Activated CD8-positive, alpha-beta memory T cell treated with anti-CD3 and anti-CD28 coated beads, Interleukin-2, amount 10 ng/mL, durations not matched to agents 7 days and 5 days (primary cell): ENCODE data around the gene PGLYRP2. TPM values are rescaled to one million over a fixed set of nuclear protein-coding genes. Genes with fewer than 3 reads are reported as not detected.
"Not testable (repeated sequence)": the region's sequence is repeated elsewhere in the genome, so short reads cannot be mapped to it uniquely, and the experiment has no call there.

ENCODE experiments used
- ATAC-seq: fragments of 150-1000 bp; cut with Tn5 transposase; one replicate; pipeline ENCODE4 v1.10.0; 2021; ENCODE audit warnings: moderate library complexity
- CTCF ChIA-PET: fragments of 350-600 bp; sonication (Branson Sonifier 250); formaldehyde crosslinking; loops from one replicate; lab custom pipeline; 2021; ENCODE audit warnings: antibody characterized with exemption; lab: Charles Lee
- DNase-seq: peaks from one replicate; pipeline ENCODE4 v3.0.0-alpha.2; 2020
- H3K27ac Mint-ChIP-seq: one replicate; pipeline ENCODE4 v1.8.0; 2021; ENCODE audit warnings: mild to moderate bottlenecking, mixed read lengths
- H3K27me3 Mint-ChIP-seq: one replicate; pipeline ENCODE4 v1.8.0; 2021; ENCODE audit warnings: mixed read lengths
- H3K36me3 Mint-ChIP-seq: one replicate; pipeline ENCODE4 v1.8.0; 2021; ENCODE audit warnings: mild to moderate bottlenecking, mixed read lengths
- H3K4me1 Mint-ChIP-seq: one replicate; pipeline ENCODE4 v1.8.0; 2021; ENCODE audit warnings: mixed read lengths
- H3K4me3 Mint-ChIP-seq: one replicate; pipeline ENCODE4 v1.8.0; 2021; ENCODE audit warnings: mild to moderate bottlenecking, moderate library complexity, mixed read lengths
- H3K9me3 Mint-ChIP-seq: one replicate; pipeline ENCODE4 v1.8.0; 2022; ENCODE audit warnings: low read depth, mixed read lengths
- total RNA-seq, 2 experiments: library from RNA; stranded (reverse); gene quantifications; one replicate each; pipeline ENCODE4 v1.2.3, GENCODE V29; 2021

Gene PGLYRP2
- total RNA-seq = under 1 TPM; 0.09 to 0.12 TPM

GRCh38 chr19:15479391-15480345 lies at the start of gene PGLYRP2:
Gene PGLYRP2, minus strand, starts transcription at chr19:15479501. Its CDS starts 130 bp downstream, at chr19:15479371.
- Mint-ChIP-seq H3K36me3 (peaks cover 2% of the 10 kb centered on the region), H3K27ac (no peak within 1 kb of the TSS), H3K9me3 (no peaks in the 10 kb centered on the region), H3K4me1 (peaks cover 35% of the 10 kb centered on the region), H3K27me3 (no peaks in the 10 kb centered on the region), H3K4me3 (no peak within 1 kb of the TSS)
- ATAC-seq (no peak), DNase-seq (no peak)
- CTCF ChIA-PET = interaction anchor here (0.6 to 3.2 kb wide), 6 partner anchors 10 to 76 kb away, joined by 3 to 8 read pairs (median 4); partner anchors contain the start of gene RASAL3

GRCh38 chr19:15527705-15528104 lies 48.4 kb upstream of the PGLYRP2 start:
- Mint-ChIP-seq H3K27me3 (no peaks in the 10 kb centered on the region), H3K27ac (no peak overlapping the region), H3K4me1 (no peaks in the 10 kb centered on the region), H3K36me3 (peaks cover 10% of the 10 kb centered on the region), H3K9me3 (peaks cover 5% of the 10 kb centered on the region), H3K4me3 (no peak overlapping the region)
- no peak for ATAC-seq
- CTCF ChIA-PET = no interaction called here
- no peak for DNase-seq

GRCh38 chr19:15526408-15526807 lies 47.1 kb upstream of the PGLYRP2 start:
- Mint-ChIP-seq H3K9me3 (peaks cover 5% of the 10 kb centered on the region), H3K4me1 (peaks cover 2% of the 10 kb centered on the region), H3K27ac (no peak overlapping the region), H3K4me3 (no peak overlapping the region), H3K27me3 (no peaks in the 10 kb centered on the region), H3K36me3 (peaks cover 10% of the 10 kb centered on the region)
- DNase-seq (no peak), ATAC-seq (no peak)
- CTCF ChIA-PET = no interaction called here

- H3K27me3 Mint-ChIP-seq = no peaks in the 10 kb centered on the region
- H3K36me3 Mint-ChIP-seq = peaks cover 7% of the 10 kb centered on the region
- peaks cover 5% of the 10 kb centered on the region for H3K4me1 Mint-ChIP-seq
- CTCF ChIA-PET = interaction anchor here (1.2 kb wide), 1 partner anchor 106 kb away, joined by 4 read pairs; the partner anchor contains the start of gene AKAP8L
- H3K4me3 Mint-ChIP-seq = no peak overlapping the region
- H3K27ac Mint-ChIP-seq = no peak overlapping the region
- ATAC-seq = no peak
- DNase-seq = no peak
- H3K9me3 Mint-ChIP-seq = peaks cover 3% of the 10 kb centered on the region
Measured at GRCh38 chr19:15525291-15525690, 46.0 kb upstream of the PGLYRP2 start.

GRCh38 chr19:15524781-15525180 lies 45.5 kb upstream of the PGLYRP2 start:
- Mint-ChIP-seq H3K4me1 (peaks cover 5% of the 10 kb centered on the region), H3K27me3 (no peaks in the 10 kb centered on the region), H3K4me3 (no peak overlapping the region), H3K27ac (no peak overlapping the region), H3K9me3 (peaks cover 1% of the 10 kb centered on the region), H3K36me3 (peaks cover 5% of the 10 kb centered on the region)
- DNase-seq = no peak
- no peak for ATAC-seq
- CTCF ChIA-PET = interaction anchor here (1.2 kb wide), 1 partner anchor 106 kb away, joined by 4 read pairs; the partner anchor contains the start of gene AKAP8L

- Mint-ChIP-seq H3K4me1 (peaks cover 18% of the 10 kb centered on the region), H3K27me3 (peaks cover 8% of the 10 kb centered on the region), H3K4me3 (no peak overlapping the region), H3K27ac (no peak overlapping the region), H3K36me3 (peaks cover 15% of the 10 kb centered on the region), H3K9me3 (peaks cover 9% of the 10 kb centered on the region)
- ATAC-seq (no peak), DNase-seq (no peak)
- CTCF ChIA-PET = no interaction called here
Measured at GRCh38 chr19:15519433-15519976, 40.2 kb upstream of the PGLYRP2 start.

- no peak overlapping the region for H3K27ac Mint-ChIP-seq
- peaks cover 9% of the 10 kb centered on the region for H3K9me3 Mint-ChIP-seq
- DNase-seq (no peak), ATAC-seq (no peak)
- H3K36me3 Mint-ChIP-seq = peaks cover 15% of the 10 kb centered on the region
- H3K4me1 Mint-ChIP-seq = peaks cover 23% of the 10 kb centered on the region
- CTCF ChIA-PET = no interaction called here
- H3K27me3 Mint-ChIP-seq = peaks cover 8% of the 10 kb centered on the region
- H3K4me3 Mint-ChIP-seq = no peak overlapping the region
Measured at GRCh38 chr19:15517778-15518177, 38.5 kb upstream of the PGLYRP2 start.

- no peak for DNase-seq
Measured at GRCh38 chr19:15516363-15516762, 37.1 kb upstream of the PGLYRP2 start.

GRCh38 chr19:15515227-15515625 lies 35.9 kb upstream of the PGLYRP2 start:
- H3K4me3 Mint-ChIP-seq = peak overlapping the region; percentile 59
- H3K27ac Mint-ChIP-seq = peak overlapping the region; percentile 95
- not testable (repeated sequence) for DNase-seq, H3K9me3 Mint-ChIP-seq, ATAC-seq
- peaks cover 10% of the 10 kb centered on the region for H3K27me3 Mint-ChIP-seq
- H3K36me3 Mint-ChIP-seq = peaks cover 15% of the 10 kb centered on the region
- H3K4me1 Mint-ChIP-seq = peaks cover 23% of the 10 kb centered on the region
- CTCF ChIA-PET = interaction anchor here (0.7 to 2.7 kb wide), 6 partner anchors 35 to 97 kb away, joined by 3 to 13 read pairs (median 4); partner anchors contain the start of gene AKAP8L

More at GRCh38 chr19:15516363-15516762, 37.1 kb upstream of the PGLYRP2 start:
- no peak for ATAC-seq
- Mint-ChIP-seq H3K27ac (no peak overlapping the region), H3K36me3 (peaks cover 15% of the 10 kb centered on the region), H3K4me3 (no peak overlapping the region), H3K4me1 (peaks cover 21% of the 10 kb centered on the region), H3K9me3 (peaks cover 9% of the 10 kb centered on the region), H3K27me3 (peaks cover 8% of the 10 kb centered on the region)
- CTCF ChIA-PET = no interaction called here

- Mint-ChIP-seq H3K27ac (no peak overlapping the region), H3K9me3 (peaks cover 6% of the 10 kb centered on the region), H3K36me3 (peaks cover 11% of the 10 kb centered on the region), H3K27me3 (peaks cover 31% of the 10 kb centered on the region), H3K4me1 (peaks cover 35% of the 10 kb centered on the region), H3K4me3 (no peak overlapping the region)
- DNase-seq = no peak
- CTCF ChIA-PET = interaction anchor here (1.5 kb wide), 1 partner anchor 39 kb away, joined by 5 read pairs; no protein-coding TSS in a partner anchor
- ATAC-seq = no peak
Measured at GRCh38 chr19:15511671-15512424, 32.5 kb upstream of the PGLYRP2 start.

- no peaks in the 10 kb centered on the region for H3K9me3 Mint-ChIP-seq
- peak within 1 kb of the TSS; percentile 68 for H3K4me3 Mint-ChIP-seq
- H3K36me3 Mint-ChIP-seq = no peaks in the 10 kb centered on the region
- H3K27ac Mint-ChIP-seq = peak within 1 kb of the TSS; percentile 8
- ATAC-seq = peak; percentile 79
- CTCF ChIA-PET = interaction anchor here (1.2 kb wide), 1 partner anchor 354 kb away, joined by 3 read pairs; no protein-coding TSS in a partner anchor
- peaks cover 42% of the 10 kb centered on the region for H3K27me3 Mint-ChIP-seq
- DNase-seq = no peak
- peaks cover 24% of the 10 kb centered on the region for H3K4me1 Mint-ChIP-seq
Measured at GRCh38 chr19:15508035-15508710, 28.9 kb upstream of the PGLYRP2 start, which contains the start of gene CYP4F22. Gene CYP4F22, plus strand, starts transcription at chr19:15508525. Its CDS starts 16,812 bp downstream, at chr19:15525337.
